SK-N-SH (cell line): ENCODE results near the gene FYN.

Experiments
- CTCF ChIP-seq: fragments of 200-600 bp; sonication (generic); IDR thresholded peaks from 2 replicates; pipeline ENCODE4 v1.6.1; 2017; ENCODE audit warnings: antibody characterized with exemption, mild to moderate bottlenecking, moderate library complexity
- EP300 ChIP-seq, 2 experiments: IDR thresholded peaks; 2 replicates each; pipeline versions ENCODE4 v1.4.0 to v1.6.1; 2012; ENCODE audit warnings: borderline replicate concordance in 1 of 2, low read depth in 1 of 2, low read length in 1 of 2
- EZH2phosphoT487 ChIP-seq: fragments of 200-600 bp; sonication (generic); IDR thresholded peaks from 2 replicates; pipeline ENCODE4 v1.6.1; 2017; ENCODE audit warnings: low read depth, mixed run types, mild to moderate bottlenecking, antibody characterized with exemption, moderate library complexity, borderline replicate concordance
- FOXM1 ChIP-seq: IDR thresholded peaks from 2 replicates; pipeline ENCODE4 v1.4.0; 2012; ENCODE audit warnings: low read depth, mild to moderate bottlenecking
- MAX ChIP-seq: IDR thresholded peaks from 2 replicates; pipeline ENCODE4 v1.4.0; 2012; ENCODE audit warnings: low read depth
- MEF2A ChIP-seq: IDR thresholded peaks from 2 replicates; pipeline ENCODE4 v1.4.0; 2012; ENCODE audit warnings: low read depth, borderline replicate concordance
- RAD21 ChIP-seq: IDR thresholded peaks from 2 replicates; pipeline ENCODE4 v1.6.1; 2012; ENCODE audit warnings: mild to moderate bottlenecking, low read length
- SIN3A ChIP-seq: IDR thresholded peaks from 2 replicates; pipeline ENCODE4 v1.6.1; 2012; ENCODE audit warnings: low read depth, mild to moderate bottlenecking, low read length, moderate library complexity, borderline replicate concordance
- TEAD4 ChIP-seq: IDR thresholded peaks from 2 replicates; pipeline ENCODE4 v1.4.0; 2012; ENCODE audit warnings: mild to moderate bottlenecking, borderline replicate concordance; ENCODE audit not compliant: insufficient read depth
- ZBTB33 ChIP-seq: IDR thresholded peaks from 2 replicates; pipeline ENCODE4 v1.4.0; 2012; ENCODE audit warnings: low read depth, borderline replicate concordance

GRCh38 chr6:111918825-111919224 is 45.6 kb upstream of the FYN start:
- TF ChIP-seq CTCF (no peak), RAD21 (no peak), SIN3A (no peak), EP300 (IDR thresholded peaks at IDR 0.05; ENCODE audit: borderline replicate concordance in 1 of 2, low read depth in 1 of 2, low read length in 1 of 2) (no peak), ZBTB33 (no peak), FOXM1 (no peak), TEAD4 (no peak), EZH2phosphoT487 (no peak), MAX (no peak), MEF2A (no peak)
